Measurements from ENCODE around the gene NDUFV2. TPM values are rescaled to one million over a fixed set of nuclear protein-coding genes. Genes with fewer than 3 reads are reported as not detected.

NDUFV2 gene
- total and polyA plus RNA-seq, 2 of the 13 experiments (the other 11 are each of a cell fraction or from before 2014, with no cell fraction given) = 216 to 299 TPM

GRCh38 chr18:9136315-9137155 lies 34.0 kb downstream of the NDUFV2 start, which contains the start of gene ANKRD12 (continued):
- peak; percentile 50; the same call in 1 of the 2 replicates for TF ChIP-seq ZNF691 (CRISPR knock-in tag; IDR thresholded peaks at IDR 0.05; ENCODE audit: borderline replicate concordance, low read depth)
- no peak for TF ChIP-seq TP53 (CRISPR knock-in tag; conservative IDR thresholded peaks at IDR 0.05)
- peak; percentile 86; the same call in 1 of the 2 replicates for TF ChIP-seq ZSCAN21 (CRISPR knock-in tag; IDR thresholded peaks at IDR 0.05; ENCODE audit: borderline replicate concordance)
- peak; percentile 58 for TF ChIP-seq PATZ1 (CRISPR knock-in tag; IDR thresholded peaks at IDR 0.05)
- no peak for TF ChIP-seq ZXDC (CRISPR knock-in tag; IDR thresholded peaks at IDR 0.05)
- TF ChIP-seq LCORL (IDR thresholded peaks at IDR 0.05) = no peak
- peak; percentile 37; the same call in 1 of the 2 replicates for TF ChIP-seq LCORL (CRISPR knock-in tag; IDR thresholded peaks at IDR 0.05)
- 0 out of 2 replicates have a peak, but pooled peaks have one; percentile 65 for TF ChIP-seq CBFB (CRISPR knock-in tag; IDR thresholded peaks at IDR 0.05)
- TF ChIP-seq SP4 (CRISPR knock-in tag; IDR thresholded peaks at IDR 0.05) = peak; percentile 87; the same call in 1 of the 2 replicates
- no peak for TF ChIP-seq GPN1 (CRISPR knock-in tag; IDR thresholded peaks at IDR 0.05; ENCODE audit: borderline replicate concordance)
- TF ChIP-seq HMGA1 (CRISPR knock-in tag; conservative IDR thresholded peaks at IDR 0.05) = no peak
- TF ChIP-seq ZNF484 (CRISPR knock-in tag; IDR thresholded peaks at IDR 0.05; ENCODE audit: borderline replicate concordance, low read depth) = no peak
- TF ChIP-seq KDM2A (CRISPR knock-in tag; IDR thresholded peaks at IDR 0.05; ENCODE audit: borderline replicate concordance, low read depth) = peak; percentile 89; the same call in 1 of the 2 replicates
- TF ChIP-seq ZNF768 (CRISPR knock-in tag; IDR thresholded peaks at IDR 0.05) = peak; percentile 45; the same call in 1 of the 2 replicates
- no peak for TF ChIP-seq ZNF441 (CRISPR knock-in tag; IDR thresholded peaks at IDR 0.05; ENCODE audit: borderline replicate concordance)
- peak; percentile 99 for TF ChIP-seq PRDM10 (CRISPR knock-in tag; IDR thresholded peaks at IDR 0.05; ENCODE audit: low read depth)
- TF ChIP-seq YEATS2 (CRISPR knock-in tag; IDR thresholded peaks at IDR 0.05; ENCODE audit: borderline replicate concordance) = peak; percentile 60; the same call in 1 of the 2 replicates
- TF ChIP-seq TRIM24 (CRISPR knock-in tag; IDR thresholded peaks at IDR 0.05) = no peak
- no peak; the same call in 1 of the 2 replicates for TF ChIP-seq ZNF724P (CRISPR knock-in tag; IDR thresholded peaks at IDR 0.05; ENCODE audit: borderline replicate concordance)
